Mucosa of gallbladder (tissue), 1 donor: Measurements from ENCODE around the gene TMEM100. TPM values are rescaled to one million over a fixed set of nuclear protein-coding genes. Genes with fewer than 3 reads are reported as not detected.
A peak's percentile ranks its signal among the peaks of the same experiment; 100 is the strongest.

Experiments
- DNase-seq: peaks from one replicate; pipeline ENCODE4 v3.0.0-alpha.2; 2020; ENCODE audit warnings: low spot score
- total RNA-seq: library from RNA; stranded (reverse); gene quantifications from one replicate; pipeline ENCODE4 v1.2.1, GENCODE V29; 2021
- donor health status: DM: no; HTN: no; CAD: no.

TMEM100 gene
- total RNA-seq, result 18.2 TPM

- DNase-seq, result peak; percentile 28
Measured at GRCh38 chr17:55722742-55723487, at the start of gene TMEM100. TMEM100 (minus strand) TSS chr17:55722864; CDS start chr17:55721070, 1,794 bp downstream.

- no peak for DNase-seq
Measured at GRCh38 chr17:55772086-55772485, 49.4 kb upstream of the TMEM100 start.

GRCh38 chr17:55770196-55770870 is 47.7 kb upstream of the TMEM100 start:
- DNase-seq, result no peak

GRCh38 chr17:55769625-55770000 is 46.9 kb upstream of the TMEM100 start:
- no peak for DNase-seq

GRCh38 chr17:55768936-55769624 is 46.4 kb upstream of the TMEM100 start:
- DNase-seq, result no peak

GRCh38 chr17:55765472-55765871 is 42.8 kb upstream of the TMEM100 start:
- DNase-seq, result no peak

GRCh38 chr17:55764610-55765009 is 41.9 kb upstream of the TMEM100 start:
- DNase-seq, result no peak

GRCh38 chr17:55763856-55764255 is 41.2 kb upstream of the TMEM100 start:
- DNase-seq, result no peak

- DNase-seq, result no peak
Measured at GRCh38 chr17:55762086-55762858, 39.6 kb upstream of the TMEM100 start.

- DNase-seq, result peak; percentile 44
Measured at GRCh38 chr17:55760643-55761355, 38.1 kb upstream of the TMEM100 start.

GRCh38 chr17:55758171-55758570 is 35.5 kb upstream of the TMEM100 start:
- DNase-seq, result no peak

GRCh38 chr17:55757659-55758058 is 35.0 kb upstream of the TMEM100 start:
- DNase-seq, result no peak

GRCh38 chr17:55756689-55757088 is 34.0 kb upstream of the TMEM100 start:
- DNase-seq, result no peak

GRCh38 chr17:55751720-55752250 is 29.1 kb upstream of the TMEM100 start:
- DNase-seq, result no peak

- peak; percentile 91 for DNase-seq
Measured at GRCh38 chr17:55750750-55751657, 28.3 kb upstream of the TMEM100 start, which contains the start of gene PCTP. PCTP (plus strand) TSS chr17:55751051; CDS start chr17:55751104, 53 bp downstream.

GRCh38 chr17:55749985-55750384 is 27.3 kb upstream of the TMEM100 start:
- no peak for DNase-seq

GRCh38 chr17:55748841-55749240 is 26.2 kb upstream of the TMEM100 start:
- DNase-seq, result no peak

- no peak for DNase-seq
Measured at GRCh38 chr17:55747209-55747608, 24.5 kb upstream of the TMEM100 start.

GRCh38 chr17:55746466-55746865 is 23.8 kb upstream of the TMEM100 start:
- DNase-seq, result no peak

GRCh38 chr17:55745258-55745657 is 22.6 kb upstream of the TMEM100 start:
- DNase-seq, result no peak
